GM19395 (cell line): ENCODE results near the gene C2orf74.

ENCODE experiments used
- ATAC-seq: cut with Tn5 transposase; IDR thresholded peaks from one replicate; pipeline ENCODE4 v1.9.1; 2021; ENCODE audit warnings: mild to moderate bottlenecking, moderate library complexity; ENCODE audit not compliant: unreplicated experiment

C2orf74 gene

DNA sequence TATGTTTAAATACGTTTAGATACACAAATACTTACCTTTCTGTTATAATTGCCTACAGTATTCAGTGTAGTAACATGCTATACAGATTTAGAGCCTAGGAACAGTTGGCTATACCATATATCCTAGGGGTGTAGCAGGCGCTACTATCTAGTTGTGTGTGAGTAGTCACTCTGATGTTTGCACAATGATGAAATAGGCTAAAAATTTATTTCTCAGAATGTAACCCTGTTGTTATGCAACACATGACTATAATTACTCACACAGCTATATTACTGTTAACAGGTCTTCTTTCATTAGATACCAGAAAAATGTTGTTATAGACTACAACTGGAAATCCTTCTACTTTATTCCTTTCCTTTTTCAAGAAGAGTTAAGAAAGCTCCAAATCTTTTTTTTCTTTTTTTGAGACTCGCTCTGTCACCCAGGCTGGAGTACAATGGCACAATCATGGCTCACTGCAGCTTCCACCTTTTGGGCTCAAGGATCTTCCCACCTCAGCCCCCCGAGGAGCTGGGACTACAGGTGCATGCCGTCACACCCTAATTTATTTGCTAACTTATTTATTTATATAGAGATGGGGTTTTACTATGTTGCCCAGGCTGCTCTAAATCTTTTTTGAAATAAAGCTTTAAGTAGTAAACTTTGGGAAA is 48.5 kb downstream of the C2orf74 start:
- no peak for ATAC-seq

DNA sequence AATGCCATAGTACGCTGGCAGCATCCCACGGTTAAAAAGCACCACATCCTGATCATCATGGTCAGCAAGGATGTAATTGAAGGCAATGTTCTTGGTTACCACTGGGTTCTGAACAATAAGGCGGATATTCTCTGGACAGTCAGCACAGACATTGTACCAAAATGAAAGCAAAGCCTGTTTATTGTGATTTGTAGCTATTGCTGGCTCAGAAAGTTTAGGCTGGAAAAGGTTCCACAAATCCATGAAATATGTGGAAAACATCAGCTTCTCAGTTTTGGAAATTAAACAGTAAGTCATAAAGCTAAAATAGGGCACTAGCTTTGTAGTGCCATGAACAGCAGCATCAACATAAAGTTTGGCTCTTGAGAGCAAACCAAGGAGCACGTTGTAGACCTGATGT is 52.2 kb downstream of the C2orf74 start:
- ATAC-seq = no peak
